NOMO-1 (cell line): Measurements from ENCODE around the gene PACS1.

Experiments
- DNase-seq, 2 experiments: peaks; one replicate each; lab custom pipeline; 2025; ENCODE audit not compliant: unreplicated experiment in 2 of 2; lab: John Stamatoyannopoulos, UW

PACS1 gene

GRCh38 chr11:66293777-66294625 lies 223.9 kb downstream of the PACS1 start:
- DNase-seq: no peak
